ENCODE results near the gene FRMD5. TPM values are rescaled to one million over a fixed set of nuclear protein-coding genes. Genes with fewer than 3 reads are reported as not detected.
A peak's percentile ranks its signal among the peaks of the same experiment; 100 is the strongest.

FRMD5 gene
- total RNA-seq, 1 donor from 2014 or later: 43.8 TPM

- no peak overlapping the region for H3K4me3 Mint-ChIP-seq (ENCODE audit: unreplicated experiment)
- no peaks in the 10 kb centered on the region for H3K36me3 Mint-ChIP-seq (ENCODE audit: unreplicated experiment)
- peaks cover 14% of the 10 kb centered on the region for H3K4me1 Mint-ChIP-seq (ENCODE audit: low read depth, unreplicated experiment)
- H3K27ac Mint-ChIP-seq (ENCODE audit: unreplicated experiment): no peak overlapping the region
- no peak for DNase-seq
- H3K27me3 Mint-ChIP-seq (ENCODE audit: unreplicated experiment): no peaks in the 10 kb centered on the region
- no peaks in the 10 kb centered on the region for H3K9me3 Mint-ChIP-seq (ENCODE audit: unreplicated experiment)
- TF ChIP-seq CTCF (IDR thresholded peaks at IDR 0.05; ENCODE audit: partially characterized antibody, unreplicated experiment): no peak
Observed at GRCh38 chr15:44029003-44029402, 166.1 kb downstream of the FRMD5 start.

GRCh38 chr15:44028349-44028748 is 166.7 kb downstream of the FRMD5 start:
- no peak for DNase-seq
- Mint-ChIP-seq H3K27ac (ENCODE audit: unreplicated experiment) (no peak overlapping the region), H3K27me3 (ENCODE audit: unreplicated experiment) (no peaks in the 10 kb centered on the region), H3K9me3 (ENCODE audit: unreplicated experiment) (no peaks in the 10 kb centered on the region), H3K36me3 (ENCODE audit: unreplicated experiment) (no peaks in the 10 kb centered on the region), H3K4me3 (ENCODE audit: unreplicated experiment) (peak overlapping the region; percentile 22), H3K4me1 (ENCODE audit: low read depth, unreplicated experiment) (peaks cover 14% of the 10 kb centered on the region)
- TF ChIP-seq CTCF (IDR thresholded peaks at IDR 0.05; ENCODE audit: partially characterized antibody, unreplicated experiment): no peak

- Mint-ChIP-seq H3K36me3 (ENCODE audit: unreplicated experiment) (peaks cover 5% of the 10 kb centered on the region), H3K4me1 (ENCODE audit: low read depth, unreplicated experiment) (peaks cover 5% of the 10 kb centered on the region), H3K4me3 (ENCODE audit: unreplicated experiment) (no peak overlapping the region), H3K27me3 (ENCODE audit: unreplicated experiment) (no peaks in the 10 kb centered on the region), H3K9me3 (ENCODE audit: unreplicated experiment) (no peaks in the 10 kb centered on the region), H3K27ac (ENCODE audit: unreplicated experiment) (no peak overlapping the region)
- DNase-seq: no peak
- TF ChIP-seq CTCF (IDR thresholded peaks at IDR 0.05; ENCODE audit: partially characterized antibody, unreplicated experiment): no peak
Observed at GRCh38 chr15:44024155-44024554, 170.9 kb downstream of the FRMD5 start.

GRCh38 chr15:44023176-44023575 is 171.9 kb downstream of the FRMD5 start:
- no peak overlapping the region for H3K27ac Mint-ChIP-seq (ENCODE audit: unreplicated experiment)
- peaks cover 5% of the 10 kb centered on the region for H3K36me3 Mint-ChIP-seq (ENCODE audit: unreplicated experiment)
- no peak overlapping the region for H3K4me3 Mint-ChIP-seq (ENCODE audit: unreplicated experiment)
- H3K9me3 Mint-ChIP-seq (ENCODE audit: unreplicated experiment): no peaks in the 10 kb centered on the region
- H3K4me1 Mint-ChIP-seq (ENCODE audit: low read depth, unreplicated experiment): peaks cover 4% of the 10 kb centered on the region
- H3K27me3 Mint-ChIP-seq (ENCODE audit: unreplicated experiment): no peaks in the 10 kb centered on the region
- no peak for DNase-seq
- TF ChIP-seq CTCF (IDR thresholded peaks at IDR 0.05; ENCODE audit: partially characterized antibody, unreplicated experiment): no peak

GRCh38 chr15:44018151-44018550 is 176.9 kb downstream of the FRMD5 start:
- H3K9me3 Mint-ChIP-seq (ENCODE audit: unreplicated experiment): no peaks in the 10 kb centered on the region
- no peak overlapping the region for H3K4me3 Mint-ChIP-seq (ENCODE audit: unreplicated experiment)
- no peak overlapping the region for H3K27ac Mint-ChIP-seq (ENCODE audit: unreplicated experiment)
- H3K27me3 Mint-ChIP-seq (ENCODE audit: unreplicated experiment): no peaks in the 10 kb centered on the region
- peaks cover 5% of the 10 kb centered on the region for H3K36me3 Mint-ChIP-seq (ENCODE audit: unreplicated experiment)
- DNase-seq: no peak
- no peak for TF ChIP-seq CTCF (IDR thresholded peaks at IDR 0.05; ENCODE audit: partially characterized antibody, unreplicated experiment)
- peaks cover 13% of the 10 kb centered on the region for H3K4me1 Mint-ChIP-seq (ENCODE audit: low read depth, unreplicated experiment)

All from glutamatergic neuron (in vitro differentiated cells).